ENCODE results near the gene PCNT. TPM values are rescaled to one million over a fixed set of nuclear protein-coding genes. Genes with fewer than 3 reads are reported as not detected.

PCNT gene, protein sequence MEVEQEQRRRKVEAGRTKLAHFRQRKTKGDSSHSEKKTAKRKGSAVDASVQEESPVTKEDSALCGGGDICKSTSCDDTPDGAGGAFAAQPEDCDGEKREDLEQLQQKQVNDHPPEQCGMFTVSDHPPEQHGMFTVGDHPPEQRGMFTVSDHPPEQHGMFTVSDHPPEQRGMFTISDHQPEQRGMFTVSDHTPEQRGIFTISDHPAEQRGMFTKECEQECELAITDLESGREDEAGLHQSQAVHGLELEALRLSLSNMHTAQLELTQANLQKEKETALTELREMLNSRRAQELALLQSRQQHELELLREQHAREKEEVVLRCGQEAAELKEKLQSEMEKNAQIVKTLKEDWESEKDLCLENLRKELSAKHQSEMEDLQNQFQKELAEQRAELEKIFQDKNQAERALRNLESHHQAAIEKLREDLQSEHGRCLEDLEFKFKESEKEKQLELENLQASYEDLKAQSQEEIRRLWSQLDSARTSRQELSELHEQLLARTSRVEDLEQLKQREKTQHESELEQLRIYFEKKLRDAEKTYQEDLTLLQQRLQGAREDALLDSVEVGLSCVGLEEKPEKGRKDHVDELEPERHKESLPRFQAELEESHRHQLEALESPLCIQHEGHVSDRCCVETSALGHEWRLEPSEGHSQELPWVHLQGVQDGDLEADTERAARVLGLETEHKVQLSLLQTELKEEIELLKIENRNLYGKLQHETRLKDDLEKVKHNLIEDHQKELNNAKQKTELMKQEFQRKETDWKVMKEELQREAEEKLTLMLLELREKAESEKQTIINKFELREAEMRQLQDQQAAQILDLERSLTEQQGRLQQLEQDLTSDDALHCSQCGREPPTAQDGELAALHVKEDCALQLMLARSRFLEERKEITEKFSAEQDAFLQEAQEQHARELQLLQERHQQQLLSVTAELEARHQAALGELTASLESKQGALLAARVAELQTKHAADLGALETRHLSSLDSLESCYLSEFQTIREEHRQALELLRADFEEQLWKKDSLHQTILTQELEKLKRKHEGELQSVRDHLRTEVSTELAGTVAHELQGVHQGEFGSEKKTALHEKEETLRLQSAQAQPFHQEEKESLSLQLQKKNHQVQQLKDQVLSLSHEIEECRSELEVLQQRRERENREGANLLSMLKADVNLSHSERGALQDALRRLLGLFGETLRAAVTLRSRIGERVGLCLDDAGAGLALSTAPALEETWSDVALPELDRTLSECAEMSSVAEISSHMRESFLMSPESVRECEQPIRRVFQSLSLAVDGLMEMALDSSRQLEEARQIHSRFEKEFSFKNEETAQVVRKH (N-terminal part only)
- 41.9 TPM for total RNA-seq

DNA sequence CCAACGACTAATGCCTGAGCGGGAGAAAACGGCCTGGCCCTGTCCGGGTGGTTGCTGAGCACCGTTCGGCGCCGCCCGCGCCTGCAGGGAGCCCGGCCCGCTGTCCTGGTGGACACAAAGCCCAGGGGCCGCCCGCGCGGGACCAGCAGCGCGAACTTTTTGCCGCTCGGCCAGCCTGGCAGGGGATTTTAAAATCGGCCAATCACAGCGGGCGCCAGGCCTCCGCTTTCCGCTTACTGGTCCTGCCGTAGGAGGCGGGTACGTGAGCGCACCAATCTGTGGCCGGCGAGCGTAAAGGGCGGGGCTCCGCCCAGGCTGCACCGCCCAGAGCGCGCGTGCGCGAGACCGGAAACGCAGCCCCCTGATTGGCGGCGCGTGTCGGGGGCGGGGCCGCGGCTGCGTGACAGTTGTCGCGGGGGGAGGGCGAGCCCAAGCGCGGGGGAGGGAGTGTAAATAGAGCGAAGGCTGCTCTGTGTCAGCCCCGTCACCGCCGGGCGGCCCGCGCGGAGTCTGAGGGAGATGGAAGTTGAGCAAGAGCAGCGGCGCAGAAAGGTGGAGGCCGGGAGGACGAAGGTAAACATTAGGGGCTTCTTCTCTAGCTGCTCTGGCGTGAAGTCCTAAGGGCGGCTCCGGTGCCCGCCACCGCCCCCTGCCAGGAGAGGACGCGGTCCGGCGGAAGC, at the start of gene PCNT, which contains the start of gene C21orf58:
Gene PCNT, plus strand, starts transcription at position 447 of the 680 bp plus-strand sequence. Its CDS starts 73 bp downstream, at position 520.
Gene C21orf58, minus strand, starts transcription at position 161 of the 680 bp plus-strand sequence. CDS start 1,132 bp downstream, outside the sequence.
- ATAC-seq (peak; percentile 98), DNase-seq (ENCODE audit: low spot score) (peak; percentile 98)
- intact Hi-C loops (cut with DNase I), result no loop called here

DNA sequence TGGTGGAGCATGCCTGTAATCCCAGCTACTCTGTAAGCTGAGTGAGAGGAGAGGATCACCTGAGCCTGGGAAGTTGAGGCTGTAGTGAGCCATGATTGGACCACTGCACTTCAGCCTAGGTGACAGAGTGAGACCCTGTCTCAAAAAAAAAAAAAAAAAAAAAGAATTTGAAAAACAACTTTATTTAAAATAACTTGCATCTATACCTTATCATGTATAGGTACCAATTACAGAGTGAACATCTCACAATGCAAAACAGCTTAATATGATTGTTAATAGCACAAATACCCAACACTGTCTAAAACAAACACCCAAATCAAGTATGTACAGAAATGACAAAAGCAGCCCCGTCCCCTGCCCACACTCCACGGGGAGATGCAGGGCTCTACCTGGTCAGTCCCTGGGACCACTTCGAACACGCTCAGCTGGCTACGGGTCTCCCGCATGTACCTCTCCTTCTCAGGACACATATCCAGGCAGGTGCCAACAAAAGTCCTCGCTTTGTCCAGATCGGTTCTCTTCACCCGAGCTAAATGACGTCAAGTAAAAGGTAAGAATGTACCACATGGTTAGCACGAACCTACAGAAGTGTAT, 49.1 kb upstream of the PCNT start:
- DNase-seq (ENCODE audit: low spot score), result no peak
- intact Hi-C loops (cut with DNase I), result no loop called here
- ATAC-seq, result no peak

DNA sequence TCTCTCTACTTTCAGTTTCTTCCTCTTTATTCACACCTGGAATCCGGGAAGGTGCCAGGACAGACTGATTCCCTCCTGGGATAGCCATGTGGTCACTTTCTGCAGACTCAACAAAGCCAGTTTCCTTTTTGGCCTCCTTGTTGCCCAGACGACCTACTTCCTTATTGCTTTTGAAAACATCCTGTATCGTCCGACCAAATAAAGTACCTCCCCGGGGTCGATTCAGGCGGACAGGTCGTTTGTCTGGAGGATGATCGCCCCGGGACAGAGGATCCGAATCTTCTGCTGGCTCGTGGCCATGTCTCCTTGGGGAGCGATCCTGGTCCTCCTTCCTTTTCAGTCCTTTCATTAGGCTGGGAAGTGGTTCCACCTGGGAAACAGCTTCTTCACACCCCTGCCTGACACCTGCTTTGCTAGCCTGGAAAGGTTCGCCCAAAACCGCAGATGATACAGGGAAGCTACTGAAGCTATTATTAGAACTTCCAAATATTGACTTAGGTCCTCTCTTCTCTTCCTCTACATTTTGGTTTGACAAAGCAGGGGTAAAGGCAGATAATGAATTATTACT, 39.8 kb upstream of the PCNT start:
- intact Hi-C loops (cut with DNase I), result no loop called here
- ATAC-seq (no peak), DNase-seq (ENCODE audit: low spot score) (no peak)

DNA sequence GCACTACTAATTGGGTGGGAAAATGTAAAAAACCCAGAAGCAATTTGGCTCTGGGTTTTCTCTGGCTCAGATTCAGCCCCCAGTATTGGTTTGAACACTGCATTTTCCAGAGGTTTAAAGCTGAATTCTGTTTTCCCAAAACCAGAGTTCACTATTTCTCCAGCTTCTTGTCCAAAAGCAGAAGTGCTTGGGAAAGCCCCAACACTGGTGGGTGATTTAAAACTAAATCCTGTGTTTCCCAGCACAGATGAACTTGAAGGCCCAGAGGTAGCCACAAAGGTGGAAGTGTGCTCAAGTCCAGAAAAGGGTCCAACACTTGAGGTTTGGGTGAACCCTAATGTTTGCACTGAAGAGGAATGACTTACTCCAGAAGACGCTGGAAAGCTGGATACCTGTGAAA, 39.2 kb upstream of the PCNT start:
- intact Hi-C loops (cut with DNase I), result no loop called here
- DNase-seq (ENCODE audit: low spot score), result no peak
- no peak for ATAC-seq

DNA sequence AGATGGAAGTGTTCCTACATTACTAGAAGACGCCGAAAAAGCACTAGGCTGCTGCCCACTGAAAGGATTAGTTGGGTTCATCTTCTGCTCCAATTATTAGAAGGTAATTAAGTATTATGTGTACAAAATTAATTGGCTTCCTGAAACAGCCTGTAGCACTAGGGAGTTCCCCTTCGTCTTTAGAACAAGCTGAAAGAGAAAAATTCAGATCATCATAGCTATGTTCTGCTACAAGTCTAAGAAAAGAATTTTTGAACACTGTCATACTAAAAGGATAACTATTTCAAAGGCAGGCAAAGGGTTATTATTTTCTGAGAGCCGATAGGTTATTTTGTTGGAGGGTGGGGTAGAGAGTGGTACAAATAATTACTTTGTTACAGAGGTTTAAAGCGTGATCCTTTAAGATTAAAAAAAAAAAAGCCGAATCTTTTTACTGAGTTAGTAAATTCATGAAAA, 38.7 kb upstream of the PCNT start, which contains the start of gene MCM3AP:
Gene MCM3AP, minus strand, starts transcription at position 406 of the 456 bp plus-strand sequence. Its CDS starts 325 bp downstream, at position 81.
- DNase-seq (ENCODE audit: low spot score) (no peak), ATAC-seq (no peak)
- intact Hi-C loops (cut with DNase I), result no loop called here

DNA sequence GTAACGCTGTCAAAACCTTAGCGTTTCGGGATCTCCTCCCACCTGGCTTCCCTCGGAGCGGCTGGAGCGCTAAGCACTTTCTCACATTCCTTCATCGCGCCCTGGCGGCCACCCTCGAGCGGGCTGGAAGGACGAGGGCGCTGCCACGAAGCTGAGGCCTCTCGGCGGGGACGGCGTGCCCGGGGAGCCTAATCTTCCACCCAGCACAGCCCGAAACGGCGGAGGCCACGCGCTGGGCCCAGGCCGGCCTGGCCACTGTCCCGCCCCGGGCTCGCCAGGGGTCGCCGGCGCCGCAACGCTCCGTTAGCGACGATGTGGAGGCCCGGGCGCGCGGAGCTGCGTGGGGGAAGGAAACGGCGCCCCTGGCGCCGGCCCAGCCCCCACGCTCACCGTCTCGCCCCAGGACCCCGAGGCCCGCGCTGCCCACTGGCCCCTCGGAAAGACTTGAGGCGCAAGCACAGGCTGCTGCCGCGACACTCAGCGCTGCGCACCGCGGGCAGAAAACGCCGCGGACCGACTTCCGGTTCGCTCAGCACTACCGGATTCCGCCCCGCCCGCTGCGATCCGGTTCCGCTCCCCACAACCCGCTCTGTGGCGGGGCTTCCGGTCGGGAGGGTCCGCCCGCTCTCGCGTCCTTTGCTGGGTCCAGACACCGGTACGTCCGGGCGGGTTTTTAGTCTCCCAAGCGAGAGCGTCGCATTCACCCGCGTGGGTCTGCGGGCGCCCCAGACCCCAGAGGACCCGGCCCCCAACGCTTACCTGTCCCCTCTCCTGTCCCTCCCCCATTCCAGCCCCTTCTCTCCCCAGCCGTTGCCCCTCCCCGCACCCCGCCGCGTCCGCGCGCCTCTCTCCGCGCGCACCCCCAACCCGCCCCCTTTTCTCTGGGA, 38.0 kb upstream of the PCNT start, which contains the start of gene YBEY:
Gene YBEY, plus strand, starts transcription at position 582 of the 887 bp plus-strand sequence. CDS start 572 bp downstream, outside the sequence.
- intact Hi-C loops (cut with DNase I), result no loop called here
- peak; percentile 92 for DNase-seq (ENCODE audit: low spot score)
- peak; percentile 98 for ATAC-seq

DNA sequence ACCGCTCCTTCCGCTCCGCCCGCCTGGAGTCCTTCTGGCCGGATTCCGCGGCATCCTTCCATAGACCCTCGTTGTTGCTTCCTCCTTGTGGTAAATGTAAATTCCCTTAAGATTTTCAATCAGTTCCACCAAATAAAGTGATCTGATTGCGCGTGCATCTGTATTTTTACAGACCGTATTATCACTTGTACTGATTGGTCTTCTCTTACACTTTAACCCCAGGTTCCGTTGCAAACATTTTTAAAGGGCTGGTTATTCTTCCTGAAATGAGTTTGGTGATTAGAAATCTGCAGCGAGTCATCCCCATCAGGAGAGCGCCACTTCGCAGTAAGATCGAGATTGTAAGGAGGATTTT, 37.3 kb upstream of the PCNT start:
- intact Hi-C loops (cut with DNase I), result no loop called here
- DNase-seq (ENCODE audit: low spot score), result no peak
- no peak for ATAC-seq

DNA sequence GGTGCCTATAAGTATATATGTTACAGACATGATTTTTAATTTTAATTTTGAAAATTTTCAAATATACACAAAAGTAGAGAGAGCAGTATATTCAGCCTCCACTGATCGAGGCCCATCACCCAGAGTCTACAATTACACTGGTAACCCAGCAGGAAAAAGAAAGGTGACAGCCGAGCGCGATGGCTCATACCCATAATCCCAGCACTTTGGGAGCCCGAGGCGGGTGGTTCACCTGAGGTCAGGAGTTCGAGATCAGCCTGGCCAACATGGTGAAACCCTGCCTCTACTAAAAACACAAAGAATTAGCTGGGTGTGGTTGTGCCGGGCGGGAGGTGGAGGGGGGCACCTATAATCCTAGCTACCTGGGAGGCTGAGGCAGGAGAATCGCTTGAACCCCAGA, 36.4 kb upstream of the PCNT start:
- DNase-seq (ENCODE audit: low spot score), result no peak
- intact Hi-C loops (cut with DNase I), result no loop called here
- ATAC-seq, result no peak

DNA sequence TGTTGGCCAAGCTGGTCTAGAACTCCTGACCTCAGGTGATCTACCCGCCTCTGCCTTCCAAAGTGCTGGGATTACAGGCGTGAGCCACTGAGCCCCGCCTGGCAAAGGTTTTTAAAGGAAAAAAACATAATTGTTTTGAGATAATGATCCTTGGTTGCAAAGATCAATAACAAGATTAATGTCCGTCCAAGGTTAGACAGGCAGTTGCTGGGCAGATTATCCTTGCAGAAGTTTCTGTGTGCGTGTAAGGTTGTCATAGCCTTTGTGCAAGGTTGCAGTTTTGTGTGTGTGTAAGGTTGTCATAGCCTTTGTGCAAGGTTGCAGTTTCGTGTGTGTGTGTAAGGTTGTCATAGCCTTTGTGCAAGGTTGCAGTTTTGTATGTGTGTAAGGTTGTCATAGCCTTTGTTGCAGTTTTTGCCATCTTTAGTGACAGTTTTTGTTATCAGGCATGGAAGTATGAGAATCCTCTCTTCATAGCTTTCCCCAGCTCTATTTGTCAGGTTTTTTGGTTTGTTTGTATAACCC, 34.2 kb upstream of the PCNT start:
- intact Hi-C loops (cut with DNase I), result no loop called here
- DNase-seq (ENCODE audit: low spot score), result no peak
- no peak for ATAC-seq

DNA sequence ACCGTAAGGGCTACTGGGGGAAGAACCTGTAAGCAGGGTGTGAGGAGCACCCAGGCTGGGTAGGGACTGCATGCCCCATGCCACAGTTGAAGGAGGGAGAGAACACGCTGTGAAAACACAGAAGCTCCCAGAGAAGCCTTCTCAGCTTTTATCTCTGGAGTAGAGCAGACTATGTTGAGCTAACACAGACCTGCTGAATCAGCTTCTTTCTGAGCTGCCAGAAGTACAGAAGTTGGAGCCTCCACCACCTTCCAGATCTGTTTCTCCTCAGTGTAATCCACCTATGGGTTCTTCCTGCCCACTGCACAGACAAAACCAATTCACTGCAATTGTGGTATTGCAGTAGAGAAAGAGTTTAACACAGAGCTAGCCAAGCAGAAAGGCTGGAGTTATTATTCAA, 32.4 kb upstream of the PCNT start:
- DNase-seq (ENCODE audit: low spot score) (no peak), ATAC-seq (no peak)
- intact Hi-C loops (cut with DNase I), result no loop called here

DNA sequence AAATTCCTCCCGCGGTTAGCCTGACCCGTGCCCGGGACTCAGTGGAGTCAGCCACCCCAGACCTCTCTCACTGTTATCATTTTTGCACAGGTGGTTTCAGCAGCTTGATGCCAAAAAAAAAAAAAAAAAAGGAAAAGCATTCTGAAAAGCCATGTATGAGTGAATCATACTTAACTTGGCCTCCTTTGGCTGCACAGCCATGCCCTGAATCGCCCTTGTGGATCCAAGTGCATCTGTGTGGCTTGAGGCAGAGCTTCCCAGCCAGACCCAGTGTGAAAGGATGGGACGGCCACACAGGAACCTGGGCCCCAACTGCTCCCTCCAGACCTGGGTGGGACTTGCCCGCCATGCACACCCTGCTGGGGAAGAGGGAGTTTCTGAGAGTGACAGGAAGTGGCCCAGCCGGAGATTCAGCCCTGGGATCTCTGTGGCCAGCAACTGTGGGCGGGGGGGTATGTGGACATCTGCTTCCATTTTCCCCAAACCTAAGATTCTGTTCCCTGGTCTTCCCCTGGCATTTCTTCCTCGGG, 29.2 kb upstream of the PCNT start:
- intact Hi-C loops (cut with DNase I), result no loop called here
- DNase-seq (ENCODE audit: low spot score), result no peak

DNA sequence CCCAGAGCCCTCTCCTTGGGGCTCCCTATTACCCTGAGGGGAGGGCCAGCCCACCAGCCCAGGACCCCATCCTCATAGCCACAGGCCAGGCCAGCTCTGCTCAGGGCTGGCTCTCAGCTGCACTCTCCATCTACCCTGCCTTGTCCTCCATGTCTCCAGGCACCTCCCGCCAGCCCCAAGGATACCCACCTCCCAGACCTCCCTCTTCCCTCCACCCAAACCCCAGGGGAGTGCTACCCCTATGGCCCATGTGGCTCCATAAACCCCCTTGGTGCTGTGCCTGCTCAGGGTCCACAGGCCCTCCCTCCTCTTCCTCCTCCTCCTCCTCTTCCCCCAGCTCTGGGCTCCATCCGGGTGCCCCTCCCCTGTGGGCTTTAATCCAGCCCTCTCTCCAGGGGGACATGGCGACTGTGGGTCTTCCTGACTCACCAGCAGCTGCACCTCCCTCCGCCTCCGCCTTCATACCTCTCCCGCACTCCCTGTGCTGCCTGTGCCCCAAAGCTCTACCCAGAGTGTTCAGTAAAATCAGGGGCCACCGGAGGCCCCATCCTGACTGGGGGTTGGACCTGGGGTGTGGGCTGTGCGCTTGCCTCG, 28.7 kb upstream of the PCNT start:
- DNase-seq (ENCODE audit: low spot score), result no peak
- intact Hi-C loops (cut with DNase I), result no loop called here

More for the DNA sequence above, 29.2 kb upstream of the PCNT start:
- no peak for ATAC-seq

DNA sequence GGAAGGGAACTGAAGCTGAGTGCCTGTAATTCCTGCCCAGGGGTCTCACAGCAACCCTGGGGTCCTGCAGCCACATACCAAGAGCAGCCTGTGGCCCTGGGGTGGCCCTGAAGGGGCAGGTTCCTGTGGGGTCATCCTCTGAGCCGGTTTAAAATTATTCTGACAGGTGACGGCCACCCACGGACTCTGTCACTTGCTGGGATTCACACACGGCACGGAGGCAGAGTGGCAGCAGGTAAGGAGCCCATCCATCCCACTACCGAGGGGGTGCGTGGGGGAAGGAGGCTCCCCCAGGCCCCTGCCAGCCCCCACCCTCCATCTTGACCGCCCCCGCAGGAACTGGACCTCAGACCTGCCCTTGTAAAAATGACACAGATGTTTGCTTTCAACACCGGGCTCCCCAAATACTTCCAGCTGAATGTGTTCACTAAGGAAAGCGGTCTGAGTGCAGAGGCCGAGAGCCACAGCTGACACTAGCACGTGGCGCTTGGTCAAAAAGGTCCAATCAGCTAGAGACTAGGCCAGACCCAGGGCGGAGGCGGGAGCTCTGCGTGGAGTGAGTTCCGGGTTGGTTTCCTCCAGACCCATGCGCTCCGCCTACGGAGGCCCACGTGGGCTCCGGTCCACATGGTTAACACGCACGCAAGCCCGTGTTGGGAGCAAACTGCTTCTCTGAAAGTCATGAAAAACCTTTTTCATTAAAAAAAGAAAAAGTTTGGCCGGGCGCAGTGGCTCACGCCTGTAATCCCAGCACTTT, 27.8 kb upstream of the PCNT start:
- peak; percentile 98 for ATAC-seq
- intact Hi-C loops (cut with DNase I), result no loop called here
- peak; percentile 93 for DNase-seq (ENCODE audit: low spot score)

More for the DNA sequence above, 28.7 kb upstream of the PCNT start:
- ATAC-seq, result peak; percentile 9

DNA sequence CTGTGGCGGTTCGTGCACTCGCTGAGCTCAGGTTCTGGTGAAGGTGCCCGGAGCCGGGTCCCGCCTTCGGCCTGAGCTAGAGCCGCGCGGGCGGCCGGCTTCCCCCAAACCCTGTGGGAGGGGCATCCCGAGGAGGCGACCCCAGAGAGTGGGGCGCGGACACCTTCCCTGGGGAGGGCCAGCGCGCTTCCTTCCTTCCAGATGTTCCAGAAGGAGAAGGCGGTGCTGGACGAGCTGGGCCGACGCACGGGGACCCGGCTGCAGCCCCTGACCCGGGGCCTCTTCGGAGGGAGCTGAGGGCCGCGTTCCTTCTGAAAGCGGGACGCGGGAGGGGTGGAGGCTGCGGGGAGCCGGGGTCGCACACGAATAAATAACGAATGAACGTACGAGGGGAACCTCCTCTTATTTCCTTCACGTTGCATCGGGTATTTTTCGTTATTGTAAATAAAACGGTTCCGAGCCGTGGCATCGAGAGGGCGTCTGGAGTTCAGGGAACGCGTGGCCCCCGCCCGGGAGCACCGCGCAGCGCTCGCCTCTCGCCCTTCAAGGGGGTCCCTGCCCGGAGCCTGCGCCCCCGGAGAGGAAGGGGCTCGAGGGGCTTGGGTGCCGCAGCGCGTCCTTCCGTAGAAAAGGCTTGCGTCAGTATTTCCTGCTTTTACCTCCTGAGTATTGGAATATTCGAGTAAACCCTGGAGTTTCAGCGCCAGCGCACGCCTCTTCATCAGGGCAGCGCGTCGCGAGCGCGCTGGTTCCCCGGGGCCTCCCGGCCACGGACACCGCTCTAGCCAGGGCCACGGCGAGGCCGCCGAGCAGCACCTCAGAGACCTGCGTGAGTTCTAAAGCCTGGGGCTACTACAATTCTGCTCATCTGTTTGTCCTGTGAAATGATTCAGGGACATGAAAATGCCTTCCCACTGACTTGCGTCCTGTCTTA, 26.4 kb upstream of the PCNT start:
- ATAC-seq (peak; percentile 40), DNase-seq (ENCODE audit: low spot score) (peak; percentile 68)
- intact Hi-C loops (cut with DNase I), result no loop called here
